A549 (cell line): ENCODE measurements around the gene KLHL13.

Experiments
- CTCF ChIP-seq: fragments of >200 bp; sonication (Bioruptor Twin); formaldehyde crosslinking; IDR thresholded peaks from 3 replicates; pipeline ENCODE4 v1.5.1; 2016
- ELK1 ChIP-seq: fragments of 150-350 bp; IDR thresholded peaks from 2 replicates; pipeline ENCODE4 v1.6.1; 2014; ENCODE audit warnings: low read depth, mild to moderate bottlenecking, low read length
- FOSL2 ChIP-seq, 2 experiments: fragments of 450-650 bp in 1 of 2; fragments of >200 bp in 1 of 2; sonication (Bioruptor Twin) in 1 of 2; formaldehyde crosslinking; IDR thresholded peaks; 2 replicates each; pipeline versions ENCODE4 v1.5.0 to v1.6.1; 2016 to 2020; ENCODE audit warnings: mild to moderate bottlenecking in 1 of 2, moderate library complexity in 1 of 2
- HMGXB4 ChIP-seq: fragments of 250-450 bp; sonication (Bioruptor Pico); IDR thresholded peaks from 2 replicates; pipeline ENCODE4 v1.5.0; 2021; ENCODE audit warnings: mild to moderate bottlenecking, moderate library complexity, borderline replicate concordance
- MAFK ChIP-seq: fragments of 450-650 bp; IDR thresholded peaks from 2 replicates; pipeline ENCODE4 v1.6.1; 2014; ENCODE audit not compliant: partially characterized antibody
- MAX ChIP-seq: IDR thresholded peaks from 2 replicates; pipeline ENCODE4 v1.6.1; 2012
- NR3C1 ChIP-seq: fragments of >200 bp; sonication (Bioruptor Twin); formaldehyde crosslinking; IDR thresholded peaks from 3 replicates; pipeline ENCODE4 v1.6.1; 2017
- REST ChIP-seq: fragments of 200-600 bp; sonication (generic); IDR thresholded peaks from 2 replicates; pipeline ENCODE4 v1.6.1; 2016; ENCODE audit warnings: antibody characterized with exemption, mild to moderate bottlenecking, moderate library complexity
- ZFP36 ChIP-seq: fragments of 450-650 bp; IDR thresholded peaks from 2 replicates; pipeline ENCODE4 v1.6.1; 2014; ENCODE audit warnings: borderline replicate concordance; ENCODE audit not compliant: partially characterized antibody

- TF ChIP-seq FOSL2 (IDR thresholded peaks at IDR 0.05) (no peak), FOSL2 (CRISPR knock-in tag; IDR thresholded peaks at IDR 0.05) (no peak), NR3C1 (no peak), CTCF (no peak), ZFP36 (no peak), REST (no peak), MAFK (no peak), MAX (no peak), HMGXB4 (CRISPR knock-in tag) (no peak), ELK1 (no peak)
Measured at GRCh38 chrX:118100091-118100490, 16.5 kb downstream of the KLHL13 start.
